ENCODE results near the gene PDXDC1.
"Not testable (repeated sequence)": the region's sequence is repeated elsewhere in the genome, so short reads cannot be mapped to it uniquely, and the experiment has no call there.

- TF ChIP-seq, protein P1, sequence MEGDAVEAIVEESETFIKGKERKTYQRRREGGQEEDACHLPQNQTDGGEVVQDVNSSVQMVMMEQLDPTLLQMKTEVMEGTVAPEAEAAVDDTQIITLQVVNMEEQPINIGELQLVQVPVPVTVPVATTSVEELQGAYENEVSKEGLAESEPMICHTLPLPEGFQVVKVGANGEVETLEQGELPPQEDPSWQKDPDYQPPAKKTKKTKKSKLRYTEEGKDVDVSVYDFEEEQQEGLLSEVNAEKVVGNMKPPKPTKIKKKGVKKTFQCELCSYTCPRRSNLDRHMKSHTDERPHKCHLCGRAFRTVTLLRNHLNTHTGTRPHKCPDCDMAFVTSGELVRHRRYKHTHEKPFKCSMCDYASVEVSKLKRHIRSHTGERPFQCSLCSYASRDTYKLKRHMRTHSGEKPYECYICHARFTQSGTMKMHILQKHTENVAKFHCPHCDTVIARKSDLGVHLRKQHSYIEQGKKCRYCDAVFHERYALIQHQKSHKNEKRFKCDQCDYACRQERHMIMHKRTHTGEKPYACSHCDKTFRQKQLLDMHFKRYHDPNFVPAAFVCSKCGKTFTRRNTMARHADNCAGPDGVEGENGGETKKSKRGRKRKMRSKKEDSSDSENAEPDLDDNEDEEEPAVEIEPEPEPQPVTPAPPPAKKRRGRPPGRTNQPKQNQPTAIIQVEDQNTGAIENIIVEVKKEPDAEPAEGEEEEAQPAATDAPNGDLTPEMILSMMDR (conservative IDR thresholded peaks at IDR 0.05; ENCODE audit: low read depth, low read length) = not testable (repeated sequence)
- TF ChIP-seq EZH2 (IDR thresholded peaks at IDR 0.05; ENCODE audit: low read length, unreplicated experiment) = not testable (repeated sequence)
These were observed 2.3 kb downstream of the PDXDC1 start for GRCh38 chr16:14976971-14977736.
